SH-SY5Y (cell line): Measurements from ENCODE around the gene PRR19.

ENCODE experiments used
- GATA2 ChIP-seq: IDR thresholded peaks from 2 replicates; pipeline ENCODE4 v1.6.1; 2011; ENCODE audit warnings: mild to moderate bottlenecking, low read depth, low read length
- GATA3 ChIP-seq: IDR thresholded peaks from 2 replicates; pipeline ENCODE4 v1.6.1; 2011; ENCODE audit warnings: low read depth, mild to moderate bottlenecking, low read length, moderate library complexity

GRCh38 chr19:42303876-42304275 lies 1.9 kb downstream of the PRR19 start:
- no peak for TF ChIP-seq GATA2
- TF ChIP-seq GATA3: no peak
